GM23248 (cell line): ENCODE results near the gene DNMT1. TPM values are rescaled to one million over a fixed set of nuclear protein-coding genes. Genes with fewer than 3 reads are reported as not detected.

Source experiments
- DNase-seq: peaks from one replicate; pipeline ENCODE4 v3.0.0-alpha.2; 2015
- H2AFZ ChIP-seq: fragments of 200-600 bp; sonication (generic); 2 replicates; pipeline ENCODE4 v1.6.1; 2016; ENCODE audit warnings: antibody characterized with exemption
- H3F3A ChIP-seq: fragments of 200-600 bp; sonication (generic); 2 replicates; pipeline ENCODE4 v1.6.1; 2016; ENCODE audit warnings: mild to moderate bottlenecking, antibody characterized with exemption, mixed run types; ENCODE audit not compliant: insufficient read depth
- H3K27ac ChIP-seq: fragments of 200-600 bp; sonication (generic); 2 replicates; pipeline ENCODE4 v1.5.1; 2016; ENCODE audit warnings: mild to moderate bottlenecking
- H3K27me3 ChIP-seq: fragments of 200-600 bp; sonication (generic); replicated peaks from 2 replicates; pipeline ENCODE4 v1.6.1; 2016; ENCODE audit warnings: mild to moderate bottlenecking; ENCODE audit not compliant: insufficient read depth
- H3K36me3 ChIP-seq: fragments of 200-600 bp; sonication (generic); 2 replicates; pipeline ENCODE4 v1.6.1; 2016; ENCODE audit warnings: low read depth, mild to moderate bottlenecking
- H3K4me1 ChIP-seq: fragments of 200-600 bp; sonication (generic); 2 replicates; pipeline ENCODE4 v1.6.1; 2016; ENCODE audit warnings: mild to moderate bottlenecking; ENCODE audit not compliant: insufficient read depth
- H3K4me2 ChIP-seq: fragments of 200-600 bp; sonication (generic); one replicate; pipeline ENCODE4 v1.6.1; 2016; ENCODE audit warnings: mild to moderate bottlenecking; ENCODE audit not compliant: unreplicated experiment
- H3K4me3 ChIP-seq: fragments of 200-600 bp; sonication (generic); 2 replicates; pipeline ENCODE4 v1.5.1; 2016; ENCODE audit warnings: mild to moderate bottlenecking
- H3K79me2 ChIP-seq: fragments of 200-600 bp; sonication (generic); 2 replicates; pipeline ENCODE4 v1.6.1; 2016; ENCODE audit warnings: mild to moderate bottlenecking; ENCODE audit not compliant: insufficient read depth
- H3K9ac ChIP-seq: fragments of 200-600 bp; sonication (generic); 2 replicates; pipeline ENCODE4 v1.6.1; 2016; ENCODE audit warnings: mild to moderate bottlenecking
- H3K9me2 ChIP-seq: fragments of 200-600 bp; sonication (generic); 2 replicates; pipeline ENCODE4 v1.6.1; 2016; ENCODE audit warnings: mixed run types, mild to moderate bottlenecking, moderate library complexity; ENCODE audit not compliant: insufficient read depth
- H3K9me3 ChIP-seq: fragments of 200-600 bp; sonication (generic); one replicate; pipeline ENCODE4 v1.6.1; 2017; ENCODE audit warnings: low read depth
- H4K20me1 ChIP-seq: fragments of 200-600 bp; sonication (generic); 2 replicates; pipeline ENCODE4 v1.6.0; 2016; ENCODE audit not compliant: insufficient read depth
- EZH2 ChIP-seq: fragments of 200-600 bp; sonication (generic); IDR thresholded peaks from 2 replicates; pipeline ENCODE4 v1.6.1; 2018; ENCODE audit warnings: antibody characterized with exemption, mild to moderate bottlenecking; ENCODE audit not compliant: insufficient read depth, poor library complexity, severe bottlenecking
- EZH2phosphoT487 ChIP-seq: fragments of 200-600 bp; sonication (generic); IDR thresholded peaks from 2 replicates; pipeline ENCODE4 v1.6.1; 2018; ENCODE audit warnings: antibody characterized with exemption, moderate library complexity, mild to moderate bottlenecking, low read depth; ENCODE audit not compliant: insufficient read depth
- WGBS, 2 experiments: methylation state at CpG; one replicate each; pipeline ENCODE4 v1.1.6; 2015 to 2017; ENCODE audit warnings: low lambda C conversion rate in 2 of 2, low coverage in 1 of 2; ENCODE audit errors: missing lambda C conversion rate in 2 of 2; 5-methylcytosine and 5-hydroxymethylcytosine counted together
- in situ Hi-C: fragments of 300-500 bp; cut with MboI; formaldehyde crosslinking; loops from 2 replicates; pipeline ENCODE4 v1.15.0; 2020
- polyA plus RNA-seq: library from polyadenylated mRNA; unstranded; fragments of >200 nt; fragmentation: Nextera tagmentation; extraction: Ambion mirVana; gene quantifications from 2 replicates; pipeline ENCODE4 v1.2.1, GENCODE V29; 2016
- total RNA-seq: library from RNA; depleted of rRNA; stranded (reverse); fragments of >200 nt; shearing (Covaris generic); gene quantifications from 2 replicates; pipeline ENCODE4 v1.2.3, GENCODE V29; 2014

The DNMT1 gene
- total and polyA plus RNA-seq, 2 experiments from 2014 or later = 57.5 to 101 TPM

DNA sequence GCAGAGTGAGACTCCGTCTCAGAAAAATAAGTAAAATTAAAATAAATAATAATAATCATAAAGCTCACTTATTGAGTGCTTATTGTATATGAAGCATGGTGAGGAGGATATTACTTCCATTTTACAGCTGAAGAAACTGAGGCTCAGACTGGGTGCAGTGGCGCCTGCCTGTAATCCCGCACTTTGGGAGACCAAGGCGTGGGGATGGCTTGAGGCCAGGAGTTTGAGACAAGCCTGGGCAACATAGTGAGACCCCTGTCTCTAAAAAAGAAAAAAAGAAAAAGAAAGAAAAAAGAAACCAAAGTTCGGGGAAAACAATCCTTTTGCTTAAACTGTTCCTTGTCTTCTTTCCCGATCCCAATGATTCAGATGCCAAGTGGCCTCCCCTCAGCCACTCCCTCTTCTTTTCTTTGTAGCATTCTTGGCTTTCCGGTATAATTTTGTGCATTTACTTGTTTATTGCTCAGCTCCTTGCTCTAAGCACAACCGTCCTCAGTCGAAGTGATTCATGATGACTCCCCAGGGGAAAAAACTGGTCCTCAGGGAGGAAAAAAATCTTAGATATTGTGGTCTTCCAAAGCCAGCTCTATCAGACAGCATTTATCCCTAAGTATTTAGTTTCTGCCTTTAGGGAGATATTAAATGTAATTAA lies 74.1 kb downstream of the DNMT1 start:
- H3K9ac ChIP-seq = peak overlapping the region; percentile 96
- peaks cover 14% of the 10 kb centered on the region for H3K4me1 ChIP-seq
- peak overlapping the region; percentile 93 for H3K4me2 ChIP-seq
- DNase-seq = peak; percentile 96
- H3K27me3 ChIP-seq = no peaks in the 10 kb centered on the region
- no peaks in the 10 kb centered on the region for H4K20me1 ChIP-seq
- TF ChIP-seq EZH2phosphoT487 = no peak
- TF ChIP-seq EZH2 = no peak
- in situ Hi-C loops = no loop called here
- peaks cover 32% of the 10 kb centered on the region for H3F3A ChIP-seq
- H3K27ac ChIP-seq = peak overlapping the region; percentile 91
- peak overlapping the region; percentile 69 for H2AFZ ChIP-seq
- WGBS, 2 experiments = 2 to 4% methylated on average over 9 of the region's 9 CpGs
- H3K4me3 ChIP-seq = peak overlapping the region; percentile 98
- peaks cover 34% of the 10 kb centered on the region for H3K79me2 ChIP-seq
- H3K9me2 ChIP-seq = no peaks in the 10 kb centered on the region
- no peaks in the 10 kb centered on the region for H3K9me3 ChIP-seq
- peaks cover 6% of the 10 kb centered on the region; the same call in 1 of the 2 replicates for H3K36me3 ChIP-seq

DNA sequence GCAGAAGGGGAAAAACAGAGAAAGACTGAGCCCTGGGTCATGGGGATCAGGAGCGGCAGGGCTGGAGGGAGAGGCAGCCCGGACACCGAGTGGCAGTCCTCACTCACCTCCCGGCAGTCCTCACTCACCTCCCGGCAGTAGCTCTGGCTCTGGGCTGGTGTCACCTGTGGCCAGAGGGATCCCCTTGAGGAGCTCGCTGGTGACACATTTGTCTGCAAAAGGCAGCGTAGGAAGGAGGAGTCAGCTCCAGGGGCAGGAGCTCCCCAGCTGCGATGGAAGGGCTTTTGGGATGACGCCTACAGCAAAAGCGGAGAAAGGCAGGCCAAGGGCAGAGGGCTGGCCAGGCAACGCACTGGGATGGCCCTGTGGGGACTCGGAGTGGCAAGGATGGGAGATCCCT lies 75.8 kb downstream of the DNMT1 start:
- H3K9ac ChIP-seq = peak overlapping the region; percentile 96
- H3K4me1 ChIP-seq = peaks cover 14% of the 10 kb centered on the region
- WGBS, 2 experiments = 41 to 46% methylated on average over 11 to 12 of the region's 12 CpGs
- H3F3A ChIP-seq = peaks cover 32% of the 10 kb centered on the region
- no peaks in the 10 kb centered on the region for H4K20me1 ChIP-seq
- no peak overlapping the region for H2AFZ ChIP-seq
- H3K79me2 ChIP-seq = peaks cover 34% of the 10 kb centered on the region
- H3K4me3 ChIP-seq = peak overlapping the region; percentile 98
- H3K27ac ChIP-seq = peak overlapping the region; percentile 91
- peaks cover 6% of the 10 kb centered on the region; the same call in 1 of the 2 replicates for H3K36me3 ChIP-seq
- no peaks in the 10 kb centered on the region for H3K9me2 ChIP-seq
- peak overlapping the region; percentile 93 for H3K4me2 ChIP-seq
- peak; percentile 69 for DNase-seq
- no peaks in the 10 kb centered on the region for H3K27me3 ChIP-seq
- TF ChIP-seq EZH2phosphoT487 (no peak), EZH2 (no peak)
- in situ Hi-C loops = no loop called here
- no peaks in the 10 kb centered on the region for H3K9me3 ChIP-seq

- Histone ChIP-seq H3K9me2 (no peaks in the 10 kb centered on the region), H3K9ac (no peak overlapping the region), H2AFZ (no peak overlapping the region), H3K36me3 (peaks cover 6% of the 10 kb centered on the region; the same call in 1 of the 2 replicates), H3K27me3 (no peaks in the 10 kb centered on the region), H3K4me2 (no peak overlapping the region), H3K4me1 (peaks cover 15% of the 10 kb centered on the region), H4K20me1 (no peaks in the 10 kb centered on the region), H3K9me3 (no peaks in the 10 kb centered on the region), H3K4me3 (no peak overlapping the region), H3F3A (peaks cover 36% of the 10 kb centered on the region), H3K27ac (no peak overlapping the region), H3K79me2 (peaks cover 34% of the 10 kb centered on the region)
- TF ChIP-seq EZH2 (no peak), EZH2phosphoT487 (no peak)
- no peak for DNase-seq
- WGBS, 2 experiments = 89 to 90% methylated on average over 19 to 21 of the region's 21 CpGs
- in situ Hi-C loops = no loop called here
Measured at GRCh38 chr19:10116866-10117616, 77.7 kb downstream of the DNMT1 start.

DNA sequence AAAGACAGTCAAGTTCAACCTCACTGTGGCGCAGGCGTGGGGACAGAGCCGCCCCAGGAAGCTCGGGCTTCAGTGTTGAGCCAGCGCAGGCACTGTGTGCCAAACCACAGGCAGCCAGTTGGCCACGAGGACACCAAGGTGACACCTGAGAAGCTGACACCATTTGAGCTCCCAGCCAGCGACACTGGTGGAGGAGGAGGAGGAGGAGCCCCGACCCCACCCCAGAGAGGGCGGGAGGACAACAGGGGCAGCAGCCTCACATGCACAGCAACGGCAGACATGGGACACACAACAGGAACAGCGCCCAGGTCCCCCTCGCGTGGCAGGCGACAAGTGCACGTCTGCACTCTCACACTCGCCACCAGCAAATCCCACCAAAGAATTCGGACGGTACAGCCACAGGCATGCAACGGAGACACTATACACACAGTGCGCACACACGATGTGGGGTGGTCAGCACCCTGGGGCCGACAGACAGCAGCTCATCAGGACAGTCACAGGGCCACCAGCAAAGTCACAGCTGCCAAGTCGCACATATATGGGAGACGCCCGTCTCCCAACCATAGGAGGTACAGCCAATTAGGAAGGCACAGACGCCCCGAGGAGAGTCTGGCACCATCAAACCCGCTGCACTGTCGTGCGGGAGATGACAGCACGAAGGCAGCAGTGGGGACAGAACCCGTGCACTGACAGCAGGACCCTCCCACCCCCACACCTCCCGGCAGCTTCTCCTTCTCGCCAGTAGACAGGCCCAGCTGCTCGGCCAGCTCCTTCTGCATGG lies 78.5 kb downstream of the DNMT1 start:
- no peak overlapping the region for H3K27ac ChIP-seq
- peaks cover 35% of the 10 kb centered on the region for H3F3A ChIP-seq
- no peak overlapping the region for H3K4me3 ChIP-seq
- peaks cover 34% of the 10 kb centered on the region for H3K79me2 ChIP-seq
- H3K9me2 ChIP-seq = no peaks in the 10 kb centered on the region
- H3K4me1 ChIP-seq = peaks cover 8% of the 10 kb centered on the region
- H3K27me3 ChIP-seq = no peaks in the 10 kb centered on the region
- WGBS, 2 experiments = 88% methylated on average over 31 to 35 of the region's 35 CpGs
- H2AFZ ChIP-seq = no peak overlapping the region
- H3K9me3 ChIP-seq = no peaks in the 10 kb centered on the region
- H3K36me3 ChIP-seq = peaks cover 6% of the 10 kb centered on the region; the same call in 1 of the 2 replicates
- H3K4me2 ChIP-seq = no peak overlapping the region
- no peaks in the 10 kb centered on the region for H4K20me1 ChIP-seq
- H3K9ac ChIP-seq = no peak overlapping the region
- in situ Hi-C loops = no loop called here
- peak; percentile 16 for DNase-seq
- TF ChIP-seq EZH2phosphoT487 = no peak
- TF ChIP-seq EZH2 = no peak
